ENCODE data around the gene NOS2.

Gene NOS2

GRCh38 chr17:27792095-27792494, 8.2 kb downstream of the NOS2 start:
- TF ChIP-seq, protein P1, sequence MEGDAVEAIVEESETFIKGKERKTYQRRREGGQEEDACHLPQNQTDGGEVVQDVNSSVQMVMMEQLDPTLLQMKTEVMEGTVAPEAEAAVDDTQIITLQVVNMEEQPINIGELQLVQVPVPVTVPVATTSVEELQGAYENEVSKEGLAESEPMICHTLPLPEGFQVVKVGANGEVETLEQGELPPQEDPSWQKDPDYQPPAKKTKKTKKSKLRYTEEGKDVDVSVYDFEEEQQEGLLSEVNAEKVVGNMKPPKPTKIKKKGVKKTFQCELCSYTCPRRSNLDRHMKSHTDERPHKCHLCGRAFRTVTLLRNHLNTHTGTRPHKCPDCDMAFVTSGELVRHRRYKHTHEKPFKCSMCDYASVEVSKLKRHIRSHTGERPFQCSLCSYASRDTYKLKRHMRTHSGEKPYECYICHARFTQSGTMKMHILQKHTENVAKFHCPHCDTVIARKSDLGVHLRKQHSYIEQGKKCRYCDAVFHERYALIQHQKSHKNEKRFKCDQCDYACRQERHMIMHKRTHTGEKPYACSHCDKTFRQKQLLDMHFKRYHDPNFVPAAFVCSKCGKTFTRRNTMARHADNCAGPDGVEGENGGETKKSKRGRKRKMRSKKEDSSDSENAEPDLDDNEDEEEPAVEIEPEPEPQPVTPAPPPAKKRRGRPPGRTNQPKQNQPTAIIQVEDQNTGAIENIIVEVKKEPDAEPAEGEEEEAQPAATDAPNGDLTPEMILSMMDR (conservative IDR thresholded peaks at IDR 0.05; ENCODE audit: low read depth, low read length): no peak
- no peak for DNase-seq (ENCODE audit: low read depth)

GRCh38 chr17:27788919-27789318, 11.4 kb downstream of the NOS2 start:
- no peak for DNase-seq (ENCODE audit: low read depth)
- H3K4me3 ChIP-seq (ENCODE audit: low read length): no peak overlapping the region
- TF ChIP-seq, protein P1 (conservative IDR thresholded peaks at IDR 0.05; ENCODE audit: low read depth, low read length): no peak

More at GRCh38 chr17:27792095-27792494, 8.2 kb downstream of the NOS2 start:
- H3K4me3 ChIP-seq (ENCODE audit: low read length): no peak overlapping the region

- DNase-seq (ENCODE audit: low read depth): no peak
- TF ChIP-seq, protein P1 (conservative IDR thresholded peaks at IDR 0.05; ENCODE audit: low read depth, low read length): no peak
- H3K4me3 ChIP-seq (ENCODE audit: low read length): no peak overlapping the region
Observed at GRCh38 chr17:27783440-27784350, 16.6 kb downstream of the NOS2 start.

GRCh38 chr17:27782791-27783206, 17.5 kb downstream of the NOS2 start:
- no peak for DNase-seq (ENCODE audit: low read depth)
- no peak overlapping the region for H3K4me3 ChIP-seq (ENCODE audit: low read length)
- TF ChIP-seq, protein P1 (conservative IDR thresholded peaks at IDR 0.05; ENCODE audit: low read depth, low read length): no peak

GRCh38 chr17:27780828-27781404, 19.4 kb downstream of the NOS2 start:
- TF ChIP-seq, protein P1 (conservative IDR thresholded peaks at IDR 0.05; ENCODE audit: low read depth, low read length): no peak
- no peak overlapping the region for H3K4me3 ChIP-seq (ENCODE audit: low read length)
- DNase-seq (ENCODE audit: low read depth): no peak

- TF ChIP-seq, protein P1 (conservative IDR thresholded peaks at IDR 0.05; ENCODE audit: low read depth, low read length): no peak
- no peak overlapping the region for H3K4me3 ChIP-seq (ENCODE audit: low read length)
- no peak for DNase-seq (ENCODE audit: low read depth)
Observed at GRCh38 chr17:27780092-27780827, 20.1 kb downstream of the NOS2 start.

Data from retinal pigment epithelial cell (primary cell).